A673 (cell line): Measurements from ENCODE around the gene RIC1. TPM values are rescaled to one million over a fixed set of nuclear protein-coding genes. Genes with fewer than 3 reads are reported as not detected.
A peak's percentile ranks its signal among the peaks of the same experiment; 100 is the strongest.

Source experiments
- BruUV-seq: library from RNA; stranded (reverse); fragments of 400-500 nt; replicated peaks from 2 replicates; lab custom pipeline; 2021; lab: Mats Ljungman, UMichigan
- CTCF ChIA-PET: fragments of 300-600 bp; sonication (Branson Sonifier 250); formaldehyde crosslinking; loops from one replicate; lab custom pipeline; 2022; ENCODE audit warnings: antibody characterized with exemption; lab: Charles Lee
- POLR2A ChIA-PET: fragments of 300-600 bp; sonication (Branson Sonifier 250); formaldehyde crosslinking; loops from one replicate; lab custom pipeline; 2022; ENCODE audit warnings: antibody characterized with exemption; ENCODE audit not compliant: low non-redundant PET; lab: Charles Lee
- DNase-seq: peaks from one replicate; pipeline ENCODE4 v3.0.0-alpha.2; 2015; ENCODE audit warnings: low spot score
- H3K27ac ChIP-seq: fragments of 200-600 bp; sonication (generic); 2 replicates; pipeline ENCODE4 v1.5.1; 2016; ENCODE audit warnings: mixed run types, low read depth, mild to moderate bottlenecking, mixed read lengths, antibody characterized with exemption, low read length; ENCODE audit not compliant: poor library complexity, severe bottlenecking
- H3K27me3 ChIP-seq: fragments of 200-600 bp; sonication (generic); replicated peaks from 2 replicates; pipeline ENCODE4 v1.6.1; 2017; ENCODE audit warnings: mixed run types, low read depth, mild to moderate bottlenecking, mixed read lengths, antibody characterized with exemption, low read length; ENCODE audit not compliant: insufficient read depth, poor library complexity
- H3K36me3 ChIP-seq: fragments of 200-600 bp; sonication (generic); 2 replicates; pipeline ENCODE4 v1.6.1; 2016; ENCODE audit warnings: mixed run types, mild to moderate bottlenecking, mixed read lengths, antibody characterized with exemption, low read length; ENCODE audit not compliant: insufficient read depth, poor library complexity, severe bottlenecking
- H3K4me1 ChIP-seq: fragments of 200-600 bp; sonication (generic); 2 replicates; pipeline ENCODE4 v1.6.1; 2017; ENCODE audit warnings: mixed run types, mild to moderate bottlenecking, mixed read lengths, antibody characterized with exemption, low read length; ENCODE audit not compliant: insufficient read depth, poor library complexity, severe bottlenecking
- H3K4me3 ChIP-seq: fragments of 200-600 bp; sonication (generic); 2 replicates; pipeline ENCODE4 v1.5.1; 2016; ENCODE audit warnings: low read depth, mixed run types, mild to moderate bottlenecking, mixed read lengths, low read length; ENCODE audit not compliant: poor library complexity, severe bottlenecking
- H3K9me3 ChIP-seq: fragments of 200-600 bp; sonication (generic); 2 replicates; pipeline ENCODE4 v1.6.1; 2016; ENCODE audit warnings: mixed run types, low read depth, mild to moderate bottlenecking, mixed read lengths, antibody characterized with exemption, low read length; ENCODE audit not compliant: poor library complexity, severe bottlenecking
- CTCF ChIP-seq: fragments of 300-800, 200-600 bp; sonication (generic); conservative IDR thresholded peaks from 2 replicates; pipeline ENCODE4 v1.5.1; 2017; ENCODE audit warnings: low read depth, mild to moderate bottlenecking, antibody characterized with exemption, low read length, moderate library complexity, mixed read lengths
- EZH2 ChIP-seq: fragments of 200-600 bp; sonication (generic); IDR thresholded peaks from 2 replicates; pipeline ENCODE4 v1.6.1; 2017; ENCODE audit warnings: borderline replicate concordance, low read depth, mild to moderate bottlenecking, mixed read lengths, antibody characterized with exemption, low read length; ENCODE audit not compliant: poor library complexity, severe bottlenecking
- intact Hi-C: fragments of 100-400 bp; cut with micrococcal nuclease; formaldehyde crosslinking; loops from one replicate; pipeline ENCODE4 v1.10.0; 2022; ENCODE audit not compliant: unreplicated experiment
- total RNA-seq: library from RNA; stranded (reverse); gene quantifications from 2 replicates; pipeline ENCODE4 v1.2.3, GENCODE V29; 2021

Gene RIC1
- total RNA-seq, 1 experiment from 2014 or later = 23.3 TPM

GRCh38 chr9:5787759-5788302 lies 158.9 kb downstream of the RIC1 start:
- DNase-seq = no peak
- CTCF ChIA-PET = no interaction called here

GRCh38 chr9:5789489-5789888 lies 160.6 kb downstream of the RIC1 start:
- no peaks in the 10 kb centered on the region for H3K4me1 ChIP-seq
- DNase-seq = no peak
- H3K9me3 ChIP-seq = no peaks in the 10 kb centered on the region
- H3K27ac ChIP-seq = no peak overlapping the region
- TF ChIP-seq EZH2 = no peak
- TF ChIP-seq CTCF = no peak
- ChIA-PET CTCF (no interaction called here), POLR2A (interaction anchor here (0.6 kb wide), 1 partner anchor 87 kb away, joined by 3 read pairs; no protein-coding TSS in a partner anchor)
- H3K36me3 ChIP-seq = no peaks in the 10 kb centered on the region
- no peak overlapping the region for H3K4me3 ChIP-seq
- no TSS peak for BruUV-seq
- intact Hi-C loops = no loop called here
- no peaks in the 10 kb centered on the region for H3K27me3 ChIP-seq

More at GRCh38 chr9:5787759-5788302, 158.9 kb downstream of the RIC1 start:
- no peaks in the 10 kb centered on the region for H3K27me3 ChIP-seq
- no peaks in the 10 kb centered on the region for H3K4me1 ChIP-seq
- intact Hi-C loops = no loop called here
- no peak overlapping the region for H3K4me3 ChIP-seq
- POLR2A ChIA-PET = no interaction called here
- H3K27ac ChIP-seq = no peak overlapping the region
- no peaks in the 10 kb centered on the region for H3K9me3 ChIP-seq
- BruUV-seq = no TSS peak
- TF ChIP-seq CTCF (no peak), EZH2 (no peak)
- no peaks in the 10 kb centered on the region for H3K36me3 ChIP-seq

- TF ChIP-seq EZH2 (no peak), CTCF (no peak)
- no peaks in the 10 kb centered on the region for H3K27me3 ChIP-seq
- no peaks in the 10 kb centered on the region for H3K36me3 ChIP-seq
- H3K4me3 ChIP-seq = no peak overlapping the region
- H3K27ac ChIP-seq = no peak overlapping the region
- H3K4me1 ChIP-seq = no peaks in the 10 kb centered on the region
- POLR2A ChIA-PET = no interaction called here
- peak; percentile 7 for DNase-seq
- CTCF ChIA-PET = no interaction called here
- intact Hi-C loops = no loop called here
- no TSS peak for BruUV-seq
- no peaks in the 10 kb centered on the region for H3K9me3 ChIP-seq
These were observed 162.0 kb downstream of the RIC1 start for GRCh38 chr9:5790923-5791322.
